HG02642 (cell line): ENCODE data around the gene SSH2.
"Not testable (repeated sequence)": the region's sequence is repeated elsewhere in the genome, so short reads cannot be mapped to it uniquely, and the experiment has no call there.

Experiments
- ATAC-seq: cut with Tn5 transposase; IDR thresholded peaks from one replicate; pipeline ENCODE4 v1.9.1; 2021; ENCODE audit warnings: mild to moderate bottlenecking; ENCODE audit not compliant: unreplicated experiment, poor library complexity

The SSH2 gene

GRCh38 chr17:29682987-29683386 lies 247.0 kb downstream of the SSH2 start:
- ATAC-seq, result no peak

- no peak for ATAC-seq
Observed at GRCh38 chr17:29682054-29682453, 248.0 kb downstream of the SSH2 start.

- no peak for ATAC-seq
Observed at GRCh38 chr17:29677824-29678223, 252.2 kb downstream of the SSH2 start.

GRCh38 chr17:29677221-29677791 lies 252.7 kb downstream of the SSH2 start:
- ATAC-seq, result no peak

GRCh38 chr17:29675961-29676360 lies 254.1 kb downstream of the SSH2 start:
- ATAC-seq, result not testable (repeated sequence)

GRCh38 chr17:29674281-29674680 lies 255.7 kb downstream of the SSH2 start:
- no peak for ATAC-seq

- no peak for ATAC-seq
Observed at GRCh38 chr17:29671661-29672060, 258.4 kb downstream of the SSH2 start.

GRCh38 chr17:29669266-29669665 lies 260.8 kb downstream of the SSH2 start:
- no peak for ATAC-seq

GRCh38 chr17:29667969-29668368 lies 262.1 kb downstream of the SSH2 start:
- ATAC-seq, result no peak

GRCh38 chr17:29665481-29665810 lies 264.6 kb downstream of the SSH2 start:
- ATAC-seq, result no peak

- no peak for ATAC-seq
Observed at GRCh38 chr17:29664743-29665480, 265.1 kb downstream of the SSH2 start.

- ATAC-seq, result no peak
Observed at GRCh38 chr17:29663155-29663554, 266.9 kb downstream of the SSH2 start.

- no peak for ATAC-seq
Observed at GRCh38 chr17:29661213-29661612, 268.8 kb downstream of the SSH2 start.

GRCh38 chr17:29659155-29659554 lies 270.9 kb downstream of the SSH2 start:
- ATAC-seq, result no peak

- ATAC-seq, result no peak
Observed at GRCh38 chr17:29655323-29655722, 274.7 kb downstream of the SSH2 start.

- ATAC-seq, result no peak
Observed at GRCh38 chr17:29653995-29654714, 275.9 kb downstream of the SSH2 start.

GRCh38 chr17:29652976-29653375 lies 277.1 kb downstream of the SSH2 start:
- ATAC-seq, result no peak

GRCh38 chr17:29651913-29652312 lies 278.1 kb downstream of the SSH2 start:
- ATAC-seq, result not testable (repeated sequence)

GRCh38 chr17:29650396-29650795 lies 279.6 kb downstream of the SSH2 start:
- no peak for ATAC-seq

- ATAC-seq, result no peak
Observed at GRCh38 chr17:29649359-29649758, 280.7 kb downstream of the SSH2 start.

- ATAC-seq, result no peak
Observed at GRCh38 chr17:29648005-29648404, 282.0 kb downstream of the SSH2 start.
